Fibroblast of pulmonary artery (primary cell): Measurements from ENCODE around the gene IL1A.

Experiments
- DNase-seq: peaks from one replicate; pipeline ENCODE4 v3.0.0-alpha.2; 2010; ENCODE audit warnings: low read depth
- H3K4me3 ChIP-seq: replicated peaks from 2 replicates; pipeline ENCODE4 v1.5.1; 2011; ENCODE audit warnings: low read depth, mild to moderate bottlenecking, control low read depth, low read length, moderate library complexity
- TF ChIP-seq, protein P1 (sequence below): IDR thresholded peaks from 2 replicates; pipeline ENCODE4 v1.5.1; 2011; ENCODE audit warnings: mild to moderate bottlenecking, control low read depth, low read length, inconsistent platforms; ENCODE audit errors: missing control alignments

IL1A gene

DNA sequence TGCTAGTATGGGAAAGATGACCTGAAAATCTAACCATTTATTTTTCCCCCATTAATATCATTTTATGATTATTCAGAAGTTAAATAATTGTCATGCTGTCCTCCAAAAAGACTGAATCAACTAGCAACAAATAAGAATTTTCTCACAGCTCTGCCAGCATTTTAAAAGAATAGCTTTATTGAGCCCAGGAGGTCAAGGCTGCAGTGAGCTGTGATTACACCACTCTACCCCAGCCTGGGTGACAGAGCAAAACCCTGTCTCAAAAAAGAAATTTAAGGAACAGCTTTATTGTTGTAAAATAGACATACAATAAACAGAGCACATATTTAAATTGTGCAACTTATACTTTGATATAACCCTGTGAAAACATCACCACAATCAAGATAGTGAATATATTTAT lies 24.8 kb upstream of the IL1A start:
- TF ChIP-seq, protein P1, sequence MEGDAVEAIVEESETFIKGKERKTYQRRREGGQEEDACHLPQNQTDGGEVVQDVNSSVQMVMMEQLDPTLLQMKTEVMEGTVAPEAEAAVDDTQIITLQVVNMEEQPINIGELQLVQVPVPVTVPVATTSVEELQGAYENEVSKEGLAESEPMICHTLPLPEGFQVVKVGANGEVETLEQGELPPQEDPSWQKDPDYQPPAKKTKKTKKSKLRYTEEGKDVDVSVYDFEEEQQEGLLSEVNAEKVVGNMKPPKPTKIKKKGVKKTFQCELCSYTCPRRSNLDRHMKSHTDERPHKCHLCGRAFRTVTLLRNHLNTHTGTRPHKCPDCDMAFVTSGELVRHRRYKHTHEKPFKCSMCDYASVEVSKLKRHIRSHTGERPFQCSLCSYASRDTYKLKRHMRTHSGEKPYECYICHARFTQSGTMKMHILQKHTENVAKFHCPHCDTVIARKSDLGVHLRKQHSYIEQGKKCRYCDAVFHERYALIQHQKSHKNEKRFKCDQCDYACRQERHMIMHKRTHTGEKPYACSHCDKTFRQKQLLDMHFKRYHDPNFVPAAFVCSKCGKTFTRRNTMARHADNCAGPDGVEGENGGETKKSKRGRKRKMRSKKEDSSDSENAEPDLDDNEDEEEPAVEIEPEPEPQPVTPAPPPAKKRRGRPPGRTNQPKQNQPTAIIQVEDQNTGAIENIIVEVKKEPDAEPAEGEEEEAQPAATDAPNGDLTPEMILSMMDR = no peak

DNA sequence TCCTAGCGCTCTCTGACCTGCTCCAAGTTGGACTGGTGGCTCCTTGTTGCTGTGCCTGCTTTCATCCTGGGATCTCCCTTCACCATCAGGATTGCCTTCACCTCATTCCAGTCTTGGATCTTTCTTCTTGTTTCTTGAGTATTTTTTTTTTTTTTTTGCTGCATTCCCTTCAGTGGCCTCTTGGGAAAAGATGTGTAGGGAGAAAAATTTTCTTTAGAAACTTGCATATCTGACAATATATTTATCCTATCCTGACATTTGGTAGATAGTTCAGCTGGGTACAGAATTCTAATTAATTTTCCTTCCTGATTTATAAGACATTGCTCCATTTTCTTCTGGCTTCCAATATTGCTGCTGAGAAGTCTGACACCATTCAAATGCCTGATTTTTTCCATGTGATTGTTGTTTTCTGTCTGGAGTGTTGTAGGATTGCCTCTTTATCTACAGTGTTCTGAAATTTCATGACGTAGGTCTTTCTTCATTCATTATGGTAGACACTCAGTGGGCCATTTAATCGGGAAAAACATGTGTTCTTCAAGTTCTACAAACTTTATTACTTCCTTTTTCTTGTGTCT lies 23.0 kb upstream of the IL1A start:
- TF ChIP-seq, protein P1 = peak; percentile 12
- no peak overlapping the region for H3K4me3 ChIP-seq
- DNase-seq = no peak

More for the DNA sequence above, 24.8 kb upstream of the IL1A start:
- H3K4me3 ChIP-seq = no peak overlapping the region
- DNase-seq = no peak

DNA sequence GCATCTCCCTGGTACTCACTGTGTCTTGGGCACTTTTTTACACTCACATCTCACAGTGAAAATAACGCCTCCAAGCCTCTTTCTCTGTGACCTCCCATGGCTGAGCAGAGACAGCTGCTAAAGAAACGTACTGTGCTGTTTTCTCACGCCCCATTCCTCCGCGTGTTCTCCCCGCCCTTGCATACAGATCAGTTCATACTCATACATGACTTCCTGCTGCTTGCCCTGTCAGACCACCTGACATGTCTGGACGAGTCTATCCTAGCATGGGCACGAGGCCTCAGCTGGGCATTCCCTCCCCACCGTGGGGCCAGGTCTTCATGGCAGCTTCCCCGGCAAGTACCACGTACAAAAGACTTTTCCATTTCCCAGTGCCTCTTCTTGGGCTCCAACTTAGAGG lies 21.2 kb upstream of the IL1A start:
- no peak overlapping the region for H3K4me3 ChIP-seq
- DNase-seq = no peak
- TF ChIP-seq, protein P1 = no peak

DNA sequence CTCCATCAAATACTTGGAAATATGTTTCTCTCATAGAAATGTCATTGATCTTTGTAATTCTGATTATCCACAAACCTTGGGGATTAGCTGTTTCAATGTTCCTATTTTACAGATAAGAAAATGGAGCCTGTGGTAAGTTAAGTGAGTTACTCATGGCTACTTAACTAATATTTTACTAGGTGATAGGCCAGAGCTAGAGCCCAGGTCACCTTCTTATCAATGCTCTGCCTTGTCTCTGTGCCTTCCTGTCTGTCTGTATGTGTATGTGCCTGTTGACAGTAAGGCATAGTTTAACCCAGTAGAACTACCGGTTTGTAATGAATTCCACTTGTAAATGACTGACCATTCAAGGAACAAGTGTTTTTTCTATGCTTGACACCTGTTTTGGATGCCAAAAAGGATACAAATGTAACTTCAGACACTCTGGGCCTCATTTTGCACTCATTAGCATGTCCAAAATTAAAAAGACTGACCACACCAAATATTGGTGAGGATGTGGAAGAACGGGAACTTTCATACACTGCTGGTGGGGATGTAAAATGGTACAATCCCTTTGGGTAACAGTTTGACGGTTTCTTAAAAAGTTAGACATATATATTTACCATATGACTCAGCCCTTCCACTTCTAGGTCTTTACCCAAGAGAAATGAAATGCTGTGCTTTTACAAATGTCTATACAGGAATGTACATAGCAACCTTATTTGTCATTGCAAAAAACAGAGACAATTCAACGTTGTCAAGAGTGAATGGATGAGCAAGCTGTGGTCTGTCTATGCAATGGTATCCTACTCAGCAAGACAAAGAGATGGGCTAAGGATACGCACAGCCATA lies 19.6 kb upstream of the IL1A start:
- no peak overlapping the region for H3K4me3 ChIP-seq
- peak; percentile 72 for DNase-seq

DNA sequence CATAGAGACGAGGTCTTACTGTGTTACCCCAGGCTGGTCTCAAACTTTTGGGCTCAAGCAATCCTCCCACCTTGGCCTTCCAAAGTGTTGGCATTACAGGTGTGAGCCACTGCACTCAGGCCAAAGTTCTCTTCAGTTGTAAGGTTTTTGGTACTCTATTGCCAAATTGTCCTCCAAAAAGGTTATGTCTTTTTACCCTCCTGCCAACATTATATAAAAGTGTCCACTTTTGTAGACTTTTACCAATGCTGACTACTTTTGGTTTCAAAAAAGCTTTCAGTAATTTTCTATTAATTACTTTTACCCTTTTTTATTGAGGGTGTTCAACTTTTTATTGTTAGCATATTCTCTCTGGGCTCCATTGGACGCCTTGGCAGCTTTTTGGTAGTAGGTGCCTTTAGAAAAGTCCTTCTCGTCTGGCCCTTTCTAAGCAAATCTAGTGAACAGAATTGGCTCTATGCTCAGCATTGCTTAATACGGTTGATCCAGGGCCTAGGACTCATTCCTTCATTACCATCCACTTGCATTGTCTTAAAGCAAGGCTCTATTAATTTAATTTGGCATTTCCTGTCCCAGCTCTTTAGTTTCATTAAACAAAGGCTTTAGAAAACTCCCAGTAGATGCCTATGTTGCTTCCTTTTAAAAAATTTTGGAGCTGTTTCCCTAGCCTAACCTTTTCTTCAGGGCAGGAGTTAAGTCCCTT lies 16.7 kb upstream of the IL1A start:
- no peak for DNase-seq
- no peak overlapping the region for H3K4me3 ChIP-seq
- TF ChIP-seq, protein P1 = no peak

More for the DNA sequence above, 19.6 kb upstream of the IL1A start:
- TF ChIP-seq, protein P1 = no peak

DNA sequence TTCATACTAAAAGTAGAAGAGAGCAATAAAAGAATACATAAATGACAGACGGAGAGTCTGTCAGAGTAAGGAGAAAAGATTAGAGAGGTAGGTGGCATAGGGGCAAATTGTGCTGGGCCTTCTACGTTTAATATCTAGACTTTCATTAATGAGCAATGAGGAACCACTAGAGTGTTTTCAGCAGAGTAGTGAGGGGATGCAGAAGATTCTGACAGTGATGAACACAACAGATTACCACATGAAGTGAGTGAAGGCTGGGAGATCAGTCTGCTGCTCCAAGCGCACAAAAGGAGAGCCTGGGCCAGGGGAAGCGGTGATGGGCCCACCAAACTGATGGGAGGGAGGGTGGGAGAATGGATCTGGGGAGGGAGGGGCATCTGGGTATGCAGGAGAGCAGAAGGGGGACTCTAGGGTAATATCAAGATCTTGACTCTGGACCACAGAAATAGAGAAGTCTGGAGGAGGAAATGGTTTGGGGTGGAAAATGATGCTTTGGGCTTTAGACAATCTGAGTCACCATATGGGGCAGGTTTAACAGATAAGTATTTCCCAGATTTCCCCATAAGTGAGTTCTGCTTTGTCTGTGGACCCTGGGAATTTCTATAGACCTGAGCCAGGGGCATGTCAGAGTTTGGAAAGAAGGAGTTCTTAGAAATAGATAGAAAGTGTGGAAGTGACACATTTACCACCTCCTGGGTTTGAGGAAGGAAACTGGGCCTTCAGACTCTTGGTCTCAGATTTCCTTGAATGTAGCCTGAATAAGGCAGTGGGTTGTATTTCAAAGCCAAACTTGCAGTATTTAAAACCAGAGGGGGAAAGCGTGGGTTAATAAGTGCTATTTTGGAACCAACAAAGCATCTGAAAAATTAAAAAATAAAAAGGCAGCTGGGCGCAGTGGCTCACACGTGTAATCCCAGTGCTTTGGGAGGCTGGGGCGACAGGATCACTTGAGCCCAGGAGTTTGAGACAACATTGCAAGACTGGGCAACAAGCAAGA lies 15.0 kb upstream of the IL1A start:
- TF ChIP-seq, protein P1 = no peak
- H3K4me3 ChIP-seq = no peak overlapping the region
- DNase-seq = peak; percentile 66
